IgD-negative memory B cell (primary cell): ENCODE data around the gene CEP295NL. TPM values are rescaled to one million over a fixed set of nuclear protein-coding genes. Genes with fewer than 3 reads are reported as not detected.
"Not testable (repeated sequence)": the region's sequence is repeated elsewhere in the genome, so short reads cannot be mapped to it uniquely, and the experiment has no call there.

Experiments
- H3K27ac Mint-ChIP-seq, 3 donors: one replicate each; pipeline ENCODE4 v1.8.0; 2020 to 2022; ENCODE audit warnings: mild to moderate bottlenecking in 3 of 3, mixed read lengths in 3 of 3, moderate library complexity in 1 of 3
- H3K27me3 Mint-ChIP-seq: one replicate; pipeline ENCODE4 v1.8.0; 2021; ENCODE audit warnings: mixed read lengths
- H3K36me3 Mint-ChIP-seq: one replicate; pipeline ENCODE4 v1.8.0; 2020; ENCODE audit warnings: mild to moderate bottlenecking, mixed read lengths
- H3K4me1 Mint-ChIP-seq, 3 donors: one replicate each; pipeline ENCODE4 v1.8.0; 2020 to 2022; ENCODE audit warnings: mixed read lengths in 3 of 3, mild to moderate bottlenecking in 1 of 3
- H3K4me3 Mint-ChIP-seq, 4 donors: one replicate each; pipeline ENCODE4 v1.8.0; 2020 to 2022; ENCODE audit warnings: mild to moderate bottlenecking in 4 of 4, mixed read lengths in 4 of 4, moderate library complexity in 3 of 4
- H3K9me3 Mint-ChIP-seq, 3 donors: one replicate each; pipeline ENCODE4 v1.8.0; 2020 to 2021; ENCODE audit warnings: mixed read lengths in 3 of 3, mild to moderate bottlenecking in 1 of 3
- polyA plus RNA-seq: library from polyadenylated mRNA; unstranded; fragments of 300-500 nt; fragmentation: Illumina TruSeq; gene quantifications from one replicate; pipeline ENCODE4 v1.2.3, GENCODE V29; 2021

Gene CEP295NL
- polyA plus RNA-seq = 1.6 TPM

GRCh38 chr17:78903101-78903779 is at the start of gene CEP295NL:
Gene CEP295NL (minus strand): TSS chr17:78903201. CDS start chr17:78901828, 1,373 bp downstream.
- Mint-ChIP-seq H3K27ac (peak within 1 kb of the TSS in 1 of 3 donors; percentile 62), H3K27me3 (no peaks in the 10 kb centered on the region), H3K36me3 (peaks cover 2% of the 10 kb centered on the region), H3K4me1 (peaks cover 0 to 4% (median 0%) of the 10 kb centered on the region in 3 donors), H3K4me3 (no peak within 1 kb of the TSS), H3K9me3 (no peaks in the 10 kb centered on the region)

GRCh38 chr17:78952706-78953105 is 49.7 kb upstream of the CEP295NL start:
- H3K9me3 Mint-ChIP-seq = peaks cover 0 to 15% (median 5%) of the 10 kb centered on the region in 3 donors
- no peak overlapping the region for H3K27ac Mint-ChIP-seq
- peaks cover 11% of the 10 kb centered on the region for H3K27me3 Mint-ChIP-seq
- H3K36me3 Mint-ChIP-seq = no peaks in the 10 kb centered on the region
- H3K4me3 Mint-ChIP-seq = peak overlapping the region in 1 of 4 donors; percentile 17
- no peaks in the 10 kb centered on the region for H3K4me1 Mint-ChIP-seq

GRCh38 chr17:78951967-78952551 is 49.1 kb upstream of the CEP295NL start:
- Mint-ChIP-seq H3K4me3 (no peak overlapping the region), H3K27ac (no peak overlapping the region), H3K4me1 (no peaks in the 10 kb centered on the region), H3K36me3 (no peaks in the 10 kb centered on the region), H3K27me3 (peaks cover 11% of the 10 kb centered on the region), H3K9me3 (peaks cover 0 to 15% (median 5%) of the 10 kb centered on the region in 3 donors)

- Mint-ChIP-seq H3K36me3 (peaks cover 2% of the 10 kb centered on the region), H3K27ac (no peak overlapping the region), H3K4me3 (no peak overlapping the region), H3K9me3 (peaks cover 3 to 15% (median 5%) of the 10 kb centered on the region in 3 donors), H3K27me3 (peaks cover 11% of the 10 kb centered on the region), H3K4me1 (peaks cover 0 to 6% (median 3%) of the 10 kb centered on the region in 3 donors)
Observed at GRCh38 chr17:78950870-78951269, 47.9 kb upstream of the CEP295NL start.

GRCh38 chr17:78947235-78948149 is 44.5 kb upstream of the CEP295NL start:
- Mint-ChIP-seq H3K36me3 (peaks cover 2% of the 10 kb centered on the region), H3K4me1 (peaks cover 0 to 7% (median 3%) of the 10 kb centered on the region in 3 donors), H3K27me3 (peaks cover 15% of the 10 kb centered on the region), H3K4me3 (peak overlapping the region in 2 of 4 donors; percentile 17 to 22), H3K9me3 (peaks cover 3 to 15% (median 5%) of the 10 kb centered on the region in 3 donors), H3K27ac (no peak overlapping the region)

- Mint-ChIP-seq H3K27ac (no peak overlapping the region), H3K36me3 (peaks cover 2% of the 10 kb centered on the region)
Observed at GRCh38 chr17:78946631-78947030, 43.6 kb upstream of the CEP295NL start.

GRCh38 chr17:78946131-78946530 is 43.1 kb upstream of the CEP295NL start:
- Mint-ChIP-seq H3K4me3 (no peak overlapping the region), H3K9me3 (peaks cover 3 to 9% (median 4%) of the 10 kb centered on the region in 3 donors), H3K27me3 (peaks cover 15% of the 10 kb centered on the region), H3K36me3 (peaks cover 2% of the 10 kb centered on the region), H3K4me1 (peaks cover 0 to 7% (median 3%) of the 10 kb centered on the region in 3 donors), H3K27ac (no peak overlapping the region)

More at GRCh38 chr17:78946631-78947030, 43.6 kb upstream of the CEP295NL start:
- peak overlapping the region in 1 of 4 donors; percentile 32 for H3K4me3 Mint-ChIP-seq
- H3K9me3 Mint-ChIP-seq = peaks cover 3 to 14% (median 5%) of the 10 kb centered on the region in 3 donors
- H3K4me1 Mint-ChIP-seq = peaks cover 0 to 7% (median 3%) of the 10 kb centered on the region in 3 donors
- peaks cover 15% of the 10 kb centered on the region for H3K27me3 Mint-ChIP-seq

GRCh38 chr17:78945455-78945854 is 42.5 kb upstream of the CEP295NL start:
- not testable (repeated sequence) for H3K36me3 Mint-ChIP-seq

GRCh38 chr17:78944956-78945355 is 42.0 kb upstream of the CEP295NL start:
- Mint-ChIP-seq H3K4me1 (peaks cover 0 to 7% (median 3%) of the 10 kb centered on the region in 3 donors), H3K9me3 (peaks cover 0 to 3% (median 0%) of the 10 kb centered on the region in 3 donors), H3K36me3 (peaks cover 2% of the 10 kb centered on the region), H3K4me3 (peak overlapping the region in 1 of 4 donors; percentile 33), H3K27ac (peak overlapping the region in 1 of 3 donors; percentile 85), H3K27me3 (peaks cover 15% of the 10 kb centered on the region)

More at GRCh38 chr17:78945455-78945854, 42.5 kb upstream of the CEP295NL start:
- H3K27me3 Mint-ChIP-seq = peaks cover 15% of the 10 kb centered on the region
- not testable (repeated sequence) for H3K4me1 Mint-ChIP-seq, H3K27ac Mint-ChIP-seq, H3K4me3 Mint-ChIP-seq, H3K9me3 Mint-ChIP-seq

GRCh38 chr17:78944026-78944425 is 41.0 kb upstream of the CEP295NL start:
- Mint-ChIP-seq H3K9me3 (peaks cover 0 to 3% (median 0%) of the 10 kb centered on the region in 3 donors), H3K36me3 (peaks cover 2% of the 10 kb centered on the region), H3K27me3 (peaks cover 17% of the 10 kb centered on the region), H3K27ac (no peak overlapping the region), H3K4me1 (peaks cover 0 to 7% (median 3%) of the 10 kb centered on the region in 3 donors), H3K4me3 (no peak overlapping the region)

- peaks cover 0 to 1% (median 0%) of the 10 kb centered on the region in 3 donors for H3K4me1 Mint-ChIP-seq
- H3K36me3 Mint-ChIP-seq = no peaks in the 10 kb centered on the region
- H3K27ac Mint-ChIP-seq = no peak overlapping the region
- peaks cover 19% of the 10 kb centered on the region for H3K27me3 Mint-ChIP-seq
- H3K9me3 Mint-ChIP-seq = no peaks in the 10 kb centered on the region
- no peak overlapping the region for H3K4me3 Mint-ChIP-seq
Observed at GRCh38 chr17:78940708-78941107, 37.7 kb upstream of the CEP295NL start.

GRCh38 chr17:78940258-78940657 is 37.3 kb upstream of the CEP295NL start:
- no peak overlapping the region for H3K27ac Mint-ChIP-seq

GRCh38 chr17:78939615-78940014 is 36.6 kb upstream of the CEP295NL start:
- H3K27ac Mint-ChIP-seq = no peak overlapping the region
- H3K36me3 Mint-ChIP-seq = no peaks in the 10 kb centered on the region
- H3K27me3 Mint-ChIP-seq = peaks cover 19% of the 10 kb centered on the region
- H3K9me3 Mint-ChIP-seq = no peaks in the 10 kb centered on the region
- H3K4me1 Mint-ChIP-seq = no peaks in the 10 kb centered on the region
- no peak overlapping the region for H3K4me3 Mint-ChIP-seq

More at GRCh38 chr17:78940258-78940657, 37.3 kb upstream of the CEP295NL start:
- Mint-ChIP-seq H3K4me1 (peaks cover 0 to 1% (median 0%) of the 10 kb centered on the region in 3 donors), H3K27me3 (peaks cover 21% of the 10 kb centered on the region), H3K36me3 (no peaks in the 10 kb centered on the region), H3K4me3 (no peak overlapping the region), H3K9me3 (no peaks in the 10 kb centered on the region)

GRCh38 chr17:78937561-78937960 is 34.6 kb upstream of the CEP295NL start:
- Mint-ChIP-seq H3K4me1 (peaks cover 0 to 8% (median 5%) of the 10 kb centered on the region in 3 donors), H3K9me3 (no peaks in the 10 kb centered on the region), H3K27ac (no peak overlapping the region), H3K27me3 (peaks cover 11% of the 10 kb centered on the region), H3K4me3 (no peak overlapping the region), H3K36me3 (no peaks in the 10 kb centered on the region)
